Upper lobe of left lung (tissue), 4 donors: Measurements from ENCODE around the gene CDKN2AIP.

Experiments used
- CTCF ChIP-seq, 6 experiments: fragments of 450-650 bp in 4 of 6; fragments of 200-600 bp in 2 of 6; sonication (generic) in 2 of 6; IDR thresholded peaks; one replicate each; pipeline ENCODE4 v1.5.1; 2016 to 2019; ENCODE audit warnings: antibody characterized with exemption in 6 of 6
- EP300 ChIP-seq, 4 donors: sonication (generic); formaldehyde crosslinking; IDR thresholded peaks; one replicate each; pipeline ENCODE4 v1.5.1; 2017; ENCODE audit warnings: antibody characterized with exemption in 4 of 4, control low read depth in 2 of 4
- POLR2A ChIP-seq, 4 donors: fragments of 450-650 bp; IDR thresholded peaks; one replicate each; pipeline ENCODE4 v1.5.1; 2016 to 2017; ENCODE audit warnings: antibody characterized with exemption in 4 of 4, mild to moderate bottlenecking in 2 of 4

GRCh38 chr4:183444214-183445096 lies at the start of gene CDKN2AIP:
- peak in 2 of 6 experiments; percentile 32 to 41 for TF ChIP-seq CTCF (IDR thresholded peaks at IDR 0.05)
- peak in 1 of 4 donors; percentile 21 for TF ChIP-seq EP300 (IDR thresholded peaks at IDR 0.05)
- TF ChIP-seq POLR2A (IDR thresholded peaks at IDR 0.05): peak; percentile 71 to 98 (median 91)
